Measurements from ENCODE around the gene RTCA.
"Not testable (repeated sequence)": the region's sequence is repeated elsewhere in the genome, so short reads cannot be mapped to it uniquely, and the experiment has no call there.

DNA sequence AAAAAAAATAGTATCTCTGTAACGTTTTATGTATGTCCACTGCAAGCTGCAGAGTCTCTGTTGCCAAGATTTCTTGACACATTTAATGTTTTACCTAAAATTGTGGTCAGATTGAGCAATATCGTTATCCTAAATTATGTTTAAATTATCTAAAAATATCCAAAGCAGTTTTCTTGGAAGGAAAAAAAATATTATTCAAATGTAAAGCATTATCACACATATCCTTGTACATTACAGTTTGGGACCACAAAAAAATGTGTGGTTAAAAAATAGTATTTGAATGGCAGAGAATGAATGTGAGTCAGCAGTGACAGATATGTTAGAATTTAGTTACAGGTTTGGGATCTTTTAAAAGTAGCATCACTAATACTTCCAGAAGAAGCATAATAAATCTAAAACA is 65.1 kb downstream of the RTCA start:
- TF ChIP-seq, protein P1, sequence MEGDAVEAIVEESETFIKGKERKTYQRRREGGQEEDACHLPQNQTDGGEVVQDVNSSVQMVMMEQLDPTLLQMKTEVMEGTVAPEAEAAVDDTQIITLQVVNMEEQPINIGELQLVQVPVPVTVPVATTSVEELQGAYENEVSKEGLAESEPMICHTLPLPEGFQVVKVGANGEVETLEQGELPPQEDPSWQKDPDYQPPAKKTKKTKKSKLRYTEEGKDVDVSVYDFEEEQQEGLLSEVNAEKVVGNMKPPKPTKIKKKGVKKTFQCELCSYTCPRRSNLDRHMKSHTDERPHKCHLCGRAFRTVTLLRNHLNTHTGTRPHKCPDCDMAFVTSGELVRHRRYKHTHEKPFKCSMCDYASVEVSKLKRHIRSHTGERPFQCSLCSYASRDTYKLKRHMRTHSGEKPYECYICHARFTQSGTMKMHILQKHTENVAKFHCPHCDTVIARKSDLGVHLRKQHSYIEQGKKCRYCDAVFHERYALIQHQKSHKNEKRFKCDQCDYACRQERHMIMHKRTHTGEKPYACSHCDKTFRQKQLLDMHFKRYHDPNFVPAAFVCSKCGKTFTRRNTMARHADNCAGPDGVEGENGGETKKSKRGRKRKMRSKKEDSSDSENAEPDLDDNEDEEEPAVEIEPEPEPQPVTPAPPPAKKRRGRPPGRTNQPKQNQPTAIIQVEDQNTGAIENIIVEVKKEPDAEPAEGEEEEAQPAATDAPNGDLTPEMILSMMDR (IDR thresholded peaks at IDR 0.05 in 4 of 5, conservative IDR thresholded peaks at IDR 0.05 in 1 of 5) = not testable (repeated sequence)
- TF ChIP-seq POLR2A (IDR thresholded peaks at IDR 0.05) = not testable (repeated sequence)

Measured in gastrocnemius medialis (tissue), 4 donors.